K562 (cell line): ENCODE measurements around the gene ECT2L. TPM values are rescaled to one million over a fixed set of nuclear protein-coding genes. Genes with fewer than 3 reads are reported as not detected.

ENCODE experiments used
- ATAC-seq: fragments of 200-7000 bp; cut with Tn5 transposase; 3 replicates; pipeline ENCODE4 v1.9.1; 2020; ENCODE audit warnings: moderate library complexity
- BruUV-seq: library from RNA; stranded (reverse); fragments of 400-500 nt; replicated peaks from 2 replicates; lab custom pipeline; 2021; lab: Mats Ljungman, UMichigan
- CTCF ChIA-PET: fragments of 300-600 bp; formaldehyde crosslinking; extraction: SDS; loops from one replicate; lab custom pipeline; 2021; ENCODE audit warnings: low intra/inter-chr PET ratio; lab: Yijun Ruan, JAX
- POLR2A ChIA-PET: fragments of 300-600, 350-650 bp; sonication (Branson Sonifier 250); formaldehyde crosslinking; extraction: SDS; loops from one replicate; lab custom pipeline; 2021; ENCODE audit warnings: antibody characterized with exemption, inconsistent platforms; lab: Yijun Ruan, JAX
- DNase-seq, 4 experiments: peaks; one replicate each; pipeline versions ENCODE4 v3.0.0 to v3.0.0-alpha.2; 2011 to 2018; ENCODE audit warnings: low spot score in 3 of 4, mixed read lengths in 3 of 4; ENCODE audit errors: extremely low read depth in 1 of 4
- FAIRE-seq: peaks from 2 replicates; lab custom pipeline; 2011; peaks lifted over from hg19 to GRCh38; lab: Jason Lieb, UNC
- H2AFZ ChIP-seq: 2 replicates; pipeline ENCODE4 v1.6.0; 2011; ENCODE audit warnings: low read depth, low read length, control low read depth, inconsistent platforms
- H3K27ac ChIP-seq: fragments of 200-600 bp; 3 replicates; pipeline ENCODE4 v1.8.0; 2011; ENCODE audit warnings: low read depth, mild to moderate bottlenecking, control low read depth, inconsistent platforms, low read length, moderate library complexity, mixed read lengths; ENCODE audit errors: extremely low read depth
- H3K27me3 ChIP-seq, 2 experiments: fragments of 300-600 bp in 1 of 2; 2 replicates in 1 of 2; 3 replicates in 1 of 2; pipeline versions ENCODE4 v1.6.0 to v1.8.0; 2011; ENCODE audit warnings: inconsistent platforms in 2 of 2, low read length in 2 of 2, mild to moderate bottlenecking in 1 of 2, mixed read lengths in 1 of 2, moderate library complexity in 1 of 2; ENCODE audit not compliant: control insufficient read depth in 2 of 2, insufficient read depth in 2 of 2
- H3K36me3 ChIP-seq: fragments of 300-600 bp; 3 replicates; pipeline ENCODE4 v1.8.0; 2011; ENCODE audit warnings: mild to moderate bottlenecking, low read length, inconsistent platforms; ENCODE audit not compliant: control insufficient read depth, insufficient read depth
- H3K4me1 ChIP-seq, 2 experiments: fragments of 200-600 bp in 1 of 2; replicated peaks in 1 of 2; 2 replicates in 1 of 2; 3 replicates in 1 of 2; pipeline versions ENCODE4 v1.5.1 to v1.8.0; 2011; ENCODE audit warnings: inconsistent platforms in 2 of 2, low read length in 2 of 2, mild to moderate bottlenecking in 1 of 2, mixed read lengths in 1 of 2, moderate library complexity in 1 of 2; ENCODE audit not compliant: control insufficient read depth in 2 of 2, insufficient read depth in 2 of 2
- H3K4me2 ChIP-seq: 2 replicates; pipeline ENCODE4 v1.6.1; 2011; ENCODE audit warnings: low read length, control low read depth, inconsistent platforms, mixed read lengths; ENCODE audit not compliant: insufficient read depth
- H3K4me3 ChIP-seq: fragments of 200-600 bp; sonication (generic), shearing (Covaris generic); 2 replicates; pipeline ENCODE4 v1.5.1; 2016; ENCODE audit warnings: control low read depth, inconsistent platforms
- H3K79me2 ChIP-seq: fragments of 200-600 bp; 3 replicates; pipeline ENCODE4 v1.8.0; 2011; ENCODE audit warnings: low read length, inconsistent platforms; ENCODE audit not compliant: control insufficient read depth, insufficient read depth
- H3K9ac ChIP-seq, 2 experiments: 2 replicates each; pipeline versions ENCODE4 v1.6.0 to v1.6.1; 2011; ENCODE audit warnings: low read depth in 2 of 2, low read length in 2 of 2, control low read depth in 1 of 2, inconsistent platforms in 1 of 2, mild to moderate bottlenecking in 1 of 2, mixed read lengths in 1 of 2; ENCODE audit not compliant: insufficient read depth in 1 of 2
- H3K9me1 ChIP-seq: one replicate; pipeline ENCODE4 v1.6.0; 2011; ENCODE audit warnings: inconsistent platforms, mild to moderate bottlenecking, low read length, moderate library complexity; ENCODE audit not compliant: control insufficient read depth, insufficient read depth
- H3K9me3 ChIP-seq: replicated peaks from 2 replicates; pipeline ENCODE4 v1.5.1; 2011; ENCODE audit warnings: low read depth, low read length, inconsistent platforms; ENCODE audit not compliant: control insufficient read depth, insufficient read depth
- H4K20me1 ChIP-seq: replicated peaks from 2 replicates; pipeline ENCODE4 v1.6.1; 2011; ENCODE audit warnings: low read length, inconsistent platforms, mixed read lengths; ENCODE audit not compliant: control insufficient read depth, insufficient read depth
- ADNP ChIP-seq: fragments of 200-800 bp; sonication (Bioruptor generic); IDR thresholded peaks from 2 replicates; pipeline ENCODE4 v1.6.1; 2016; ENCODE audit warnings: missing genetic modification characterization, missing compliant biosample characterization
- ATF3 ChIP-seq, 2 experiments: fragments of 450-650 bp in 1 of 2; sonication (generic) in 1 of 2; formaldehyde crosslinking in 1 of 2; IDR thresholded peaks in 1 of 2; conservative IDR thresholded peaks in 1 of 2; 2 replicates each; pipeline versions ENCODE4 v1.6.1 to v1.8.1; 2016 to 2023; ENCODE audit warnings: mild to moderate bottlenecking in 2 of 2, moderate library complexity in 2 of 2, inconsistent platforms in 1 of 2, missing genetic modification reagents in 1 of 2
- BCLAF1 ChIP-seq, 2 experiments: fragments of 450-650 bp in 1 of 2; IDR thresholded peaks; 2 replicates each; pipeline ENCODE4 v1.6.1; 2011 to 2017; ENCODE audit warnings: low read depth in 2 of 2, antibody characterized with exemption in 1 of 2, borderline replicate concordance in 1 of 2, low read length in 1 of 2, mild to moderate bottlenecking in 1 of 2, mixed read lengths in 1 of 2; ENCODE audit not compliant: control insufficient read depth in 1 of 2
- CBX2 ChIP-seq: fragments of 200-600 bp; sonication (generic); IDR thresholded peaks from one replicate; pipeline ENCODE4 v1.6.1; 2012; ENCODE audit warnings: mild to moderate bottlenecking, low read length, inconsistent platforms; ENCODE audit not compliant: insufficient read depth, poor library complexity, severe bottlenecking
- CBX8 ChIP-seq: fragments of 200-600 bp; sonication (generic); IDR thresholded peaks from 2 replicates; pipeline ENCODE4 v1.6.1; 2012; ENCODE audit warnings: borderline replicate concordance, mixed run types, low read depth, mild to moderate bottlenecking, moderate library complexity, mixed read lengths, low read length, control low read depth, inconsistent platforms; ENCODE audit not compliant: poor library complexity, severe bottlenecking; ENCODE audit errors: extremely low read depth
- KAT8 ChIP-seq: fragments of 450-650 bp; IDR thresholded peaks from 2 replicates; pipeline ENCODE4 v1.6.1; 2016; ENCODE audit warnings: low read depth, mild to moderate bottlenecking
- KDM1A ChIP-seq, 2 experiments: fragments of 450-650 bp; IDR thresholded peaks; 2 replicates each; pipeline ENCODE4 v1.6.1; 2016; ENCODE audit warnings: mild to moderate bottlenecking in 2 of 2
- KLF10 ChIP-seq: fragments of 250-450 bp; sonication (Bioruptor Pico); IDR thresholded peaks from 2 replicates; pipeline ENCODE4 v1.6.1; 2021; ENCODE audit warnings: matching md5 sums
- MCM3 ChIP-seq: fragments of 450-650 bp; IDR thresholded peaks from 2 replicates; pipeline ENCODE4 v1.6.1; 2016
- NR3C1 ChIP-seq: sonication (generic); formaldehyde crosslinking; IDR thresholded peaks from 2 replicates; pipeline ENCODE4 v1.8.1; 2022; ENCODE audit warnings: missing genetic modification reagents
- TAL1 ChIP-seq: fragments of 450-650 bp; IDR thresholded peaks from 2 replicates; pipeline ENCODE4 v1.6.1; 2016; ENCODE audit warnings: mild to moderate bottlenecking
- ZEB2 ChIP-seq: fragments of 450-650 bp; IDR thresholded peaks from 2 replicates; pipeline ENCODE4 v1.6.1; 2016
- ZFX ChIP-seq: sonication (generic); formaldehyde crosslinking; IDR thresholded peaks from 2 replicates; pipeline ENCODE4 v1.8.0; 2022; ENCODE audit warnings: mild to moderate bottlenecking, missing genetic modification reagents, moderate library complexity
- ZKSCAN8 ChIP-seq: fragments of 200-800 bp; sonication (Bioruptor generic); IDR thresholded peaks from 2 replicates; pipeline ENCODE4 v1.6.1; 2016; ENCODE audit warnings: missing genetic modification characterization, missing compliant biosample characterization
- ZNF232 ChIP-seq: sonication (generic); formaldehyde crosslinking; IDR thresholded peaks from 2 replicates; pipeline ENCODE4 v1.8.0; 2022; ENCODE audit warnings: mild to moderate bottlenecking, missing genetic modification reagents
- ZNF408 ChIP-seq: fragments of 250-450 bp; sonication (Bioruptor Pico); IDR thresholded peaks from 2 replicates; pipeline ENCODE4 v1.4.0; 2020; ENCODE audit warnings: low read depth, mild to moderate bottlenecking, moderate library complexity
- ZNF655 ChIP-seq: fragments of 250-450 bp; sonication (Bioruptor Pico); IDR thresholded peaks from 2 replicates; pipeline ENCODE4 v1.5.0; 2021
- whole genome bisulfite sequencing: fragments of 100-300 bp; shearing (Covaris generic); methylation state at CpG from one replicate; pipeline ENCODE4 v1.1.6; 2016; ENCODE audit warnings: low coverage, mixed read lengths; ENCODE audit not compliant: insufficient coverage; ENCODE audit errors: missing lambda C conversion rate; 5-methylcytosine and 5-hydroxymethylcytosine counted together
- in situ Hi-C: fragments of 300-500 bp; cut with MboI; formaldehyde crosslinking; loops from 4 replicates; pipeline ENCODE4 v1.15.0; 2018; ENCODE audit warnings: inconsistent platforms, mixed read lengths
- intact Hi-C: fragments of 100-400 bp; cut with micrococcal nuclease; formaldehyde crosslinking; loops from 2 replicates; pipeline ENCODE4 v1.14.2; 2022
- polyA plus RNA-seq, 8 experiments: library from polyadenylated mRNA; depleted of rRNA in 4 of 8; stranded (reverse) in 5 of 8; unstranded in 3 of 8; fragments of >200 nt; fragmentation: Nextera tagmentation in 2 of 8; fragmentation: Illumina TruSeq in 1 of 8; extraction: Ambion mirVana in 2 of 8; extraction: Trizol in 1 of 8; gene quantifications; 2 replicates each; pipeline versions ENCODE4 v1.2.1 to v1.2.3, GENCODE V29; 2011 to 2014; ENCODE audit warnings: inconsistent platforms in 1 of 8, missing spikeins in 1 of 8
- total RNA-seq, 7 experiments: library from RNA; depleted of rRNA in 6 of 7; stranded (reverse); fragments of >200 nt in 6 of 7; fragmentation: Illumina TruSeq in 2 of 7; extraction: Trizol in 2 of 7; gene quantifications; 2 replicates each; pipeline versions ENCODE4 v1.2.1 to v1.2.3, GENCODE V29; 2011 to 2021; ENCODE audit warnings: low replicate concordance in 1 of 7

Gene ECT2L
- total and polyA plus RNA-seq, 9 of the 15 experiments (the other 6 are each of a cell fraction or from before 2014, with no cell fraction given): 0.03 to 0.04 TPM; not detected in 7

- H3K4me2 ChIP-seq: peak overlapping the region; percentile 99
- CTCF ChIA-PET: no interaction called here
- ATAC-seq (no peak), DNase-seq (no peak), FAIRE-seq (no peak)
- peak overlapping the region; percentile 97; the same call in 1 of the 3 replicates for H3K27ac ChIP-seq
- no peaks in the 10 kb centered on the region for H4K20me1 ChIP-seq
- intact Hi-C loops (no loop called here), in situ Hi-C loops (no loop called here)
- no peaks in the 10 kb centered on the region for H3K9me3 ChIP-seq
- peak overlapping the region; percentile 100 for H2AFZ ChIP-seq
- no peaks in the 10 kb centered on the region for H3K9me1 ChIP-seq
- H3K4me1 ChIP-seq: peaks cover 0 to 3% of the 10 kb centered on the region in 2 experiments; a peak in 2 of 5 replicates
- H3K4me3 ChIP-seq: peak overlapping the region; percentile 70
- peak overlapping the region in 1 of 2 experiments; percentile 89; a peak in 2 of 4 replicates for H3K9ac ChIP-seq
- BruUV-seq: no TSS peak
- H3K36me3 ChIP-seq: no peaks in the 10 kb centered on the region
- POLR2A ChIA-PET: no interaction called here
- no peaks in the 10 kb centered on the region for H3K79me2 ChIP-seq
- TF ChIP-seq ZEB2 (no peak), ZKSCAN8 (CRISPR knock-in tag) (no peak), KDM1A (IDR thresholded peaks at IDR 0.05) (no peak), ZNF408 (CRISPR knock-in tag) (no peak), CBX2 (no peak), BCLAF1 (IDR thresholded peaks at IDR 0.05; ENCODE audit: borderline replicate concordance in 1 of 2, control insufficient read depth in 1 of 2, low read depth in 2 of 2, low read length in 1 of 2) (no peak), ZNF232 (no peak), ZNF655 (CRISPR knock-in tag) (no peak), TAL1 (no peak), ATF3 (IDR thresholded peaks at IDR 0.05) (no peak), ATF3 (CRISPR knock-in tag; conservative IDR thresholded peaks at IDR 0.05) (no peak), KLF10 (CRISPR knock-in tag) (no peak), ZFX (CRISPR knock-in tag) (no peak), ADNP (no peak), KAT8 (no peak), NR3C1 (CRISPR knock-in tag) (no peak), MCM3 (no peak), CBX8 (no peak)
- WGBS: 11% methylated on average over 3 of the region's 3 CpGs
- no peaks in the 10 kb centered on the region for H3K27me3 ChIP-seq
Observed at GRCh38 chr6:138774370-138774769, 21.5 kb upstream of the ECT2L start.
